Measurements from ENCODE around the gene TRIM21.
"Not testable (repeated sequence)": the region's sequence is repeated elsewhere in the genome, so short reads cannot be mapped to it uniquely, and the experiment has no call there.

TRIM21 gene

DNA sequence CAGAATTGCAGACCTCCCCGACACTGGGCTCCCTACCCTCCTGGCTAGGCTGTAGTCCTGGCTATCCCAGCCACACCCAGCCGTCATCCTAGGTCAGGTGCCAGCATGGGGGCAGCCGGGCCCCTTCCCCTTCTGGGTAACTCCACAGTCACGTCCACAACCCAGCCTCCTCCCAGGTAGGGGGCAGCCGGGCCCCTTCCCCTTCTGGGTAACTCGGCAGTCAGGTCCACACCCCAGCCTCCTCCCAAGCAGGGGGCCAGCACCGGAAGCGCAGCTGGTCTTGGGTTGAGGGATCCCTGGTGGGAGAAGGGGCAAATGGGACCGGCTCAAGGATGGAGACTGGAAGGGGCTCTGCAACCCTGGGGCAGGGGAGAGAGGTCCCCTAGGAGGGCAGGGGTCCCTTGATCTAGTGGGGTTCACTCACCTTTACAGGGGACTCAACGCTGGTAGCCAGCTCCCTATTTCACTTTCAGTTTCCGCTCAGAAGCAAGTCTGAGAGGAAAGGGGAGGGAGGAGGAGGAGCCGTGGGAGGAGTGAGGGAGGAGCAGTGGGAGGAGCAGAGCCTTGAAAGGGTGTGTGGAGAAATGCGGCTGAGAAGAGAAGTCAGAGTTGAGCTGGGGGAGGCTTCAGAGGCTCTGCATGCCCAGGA, at the start of gene TRIM21:
Gene TRIM21 (minus strand): TSS at position 494 of the 649 bp plus-strand sequence. CDS start 3,293 bp downstream, outside the sequence.
- DNase-seq, result peak in 1 of 2 experiments; percentile 3

DNA sequence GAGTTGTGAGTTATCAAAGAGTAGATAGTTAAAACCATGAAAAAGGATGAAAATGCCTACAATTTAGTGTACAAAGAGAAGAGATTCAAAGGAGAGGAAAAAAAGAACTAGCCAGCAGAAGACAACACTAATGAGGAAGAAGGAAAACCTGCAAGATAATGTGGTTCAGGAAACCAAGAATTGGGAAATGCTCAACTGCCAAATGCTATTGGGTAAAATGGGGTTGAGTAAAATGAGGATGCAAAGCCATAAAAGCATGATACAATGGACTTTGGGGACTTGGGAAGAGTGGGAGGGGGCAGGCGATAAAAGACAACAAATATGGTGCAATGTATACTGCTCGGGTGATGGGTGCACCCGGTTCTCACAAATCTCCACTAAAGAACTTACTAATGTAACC, 48.0 kb upstream of the TRIM21 start:
- DNase-seq, result no peak

- DNase-seq, result no peak
These were observed 42.9 kb upstream of the TRIM21 start for GRCh38 chr11:4436411-4436810.

- no peak for DNase-seq
These were observed 40.4 kb upstream of the TRIM21 start for GRCh38 chr11:4433856-4434255.

- DNase-seq, result no peak
These were observed 36.5 kb upstream of the TRIM21 start for GRCh38 chr11:4430051-4430450.

DNA sequence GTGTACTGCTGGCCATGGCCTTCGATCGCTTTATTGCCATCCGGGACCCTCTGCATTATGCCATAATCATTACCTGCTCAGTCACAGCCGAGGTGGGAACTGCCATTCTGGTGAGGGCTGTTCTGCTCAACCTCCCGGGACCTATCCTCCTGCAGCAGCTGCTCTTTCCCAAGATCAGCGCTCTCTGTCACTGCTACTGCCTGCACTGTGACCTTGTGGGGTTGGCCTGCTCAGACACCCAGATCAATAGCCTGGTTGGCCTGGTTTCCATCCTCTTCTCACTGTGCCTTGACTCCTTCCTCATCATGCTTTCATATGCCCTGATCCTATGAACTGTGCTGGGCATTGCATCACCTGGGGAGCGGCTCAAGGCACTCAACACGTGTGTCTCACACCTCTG, 24.9 kb upstream of the TRIM21 start:
- no peak for DNase-seq

DNA sequence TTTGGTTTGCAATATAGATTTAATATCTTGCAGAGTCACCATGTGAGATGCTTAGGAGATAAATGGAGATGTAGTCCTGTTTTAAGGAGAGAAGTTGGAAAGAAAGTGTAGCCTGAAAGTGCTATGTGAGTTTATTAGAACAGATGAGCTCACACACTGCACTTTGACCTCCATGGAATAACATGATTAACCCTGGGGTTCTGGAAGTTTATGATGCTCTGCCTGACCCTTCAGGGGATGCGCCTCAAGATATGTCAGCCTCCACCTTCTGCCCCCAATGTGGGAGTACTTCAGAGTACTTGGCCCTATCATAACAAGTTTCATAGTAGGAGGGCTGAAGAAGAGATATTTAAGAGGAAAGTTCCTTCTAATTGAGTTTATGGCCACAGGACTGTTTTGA, 23.3 kb upstream of the TRIM21 start:
- no peak for DNase-seq

DNA sequence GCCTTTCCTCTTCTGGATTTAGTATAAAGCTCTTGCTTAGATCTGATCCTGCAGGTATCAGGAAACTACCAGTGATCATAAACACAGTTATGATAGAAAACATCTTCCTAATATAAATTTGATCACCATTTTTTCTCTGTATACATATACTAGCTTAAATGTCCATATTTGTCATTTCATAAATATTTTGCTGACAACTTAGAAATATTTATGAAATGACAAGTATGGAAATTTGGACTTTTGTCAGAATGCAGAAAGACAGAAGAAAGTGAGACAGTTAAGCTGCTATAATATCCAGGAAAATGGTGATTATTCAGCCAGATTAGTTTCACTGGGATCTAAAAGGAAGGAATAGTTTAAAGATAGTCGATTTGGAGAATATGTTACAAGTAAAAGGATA, 22.8 kb upstream of the TRIM21 start:
- DNase-seq, result no peak

DNA sequence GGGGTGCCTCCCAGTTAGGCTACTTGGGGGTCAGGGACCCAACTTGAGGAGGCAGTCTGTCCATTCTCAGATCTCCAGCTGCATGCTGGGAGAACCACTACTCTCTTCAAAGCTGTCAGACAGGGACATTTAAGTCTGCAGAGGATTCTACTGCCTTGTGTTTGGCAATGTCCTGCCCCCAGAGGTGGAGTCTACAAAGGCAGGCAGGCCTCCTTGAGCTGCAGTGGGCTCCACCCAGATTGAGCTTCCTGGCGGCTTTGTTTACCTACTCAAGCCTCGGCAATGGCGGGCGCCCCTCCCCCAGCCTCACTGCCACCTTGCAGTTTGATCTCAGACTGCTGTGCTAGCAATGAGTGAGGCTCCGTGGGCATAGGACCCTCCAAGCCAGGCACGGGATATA, 12.7 kb upstream of the TRIM21 start:
- DNase-seq, result not testable (repeated sequence)

- no peak for DNase-seq
These were observed 339 bp upstream of the TRIM21 start for GRCh38 chr11:4393858-4394223.

GRCh38 chr11:4388221-4388620, 5.3 kb downstream of the TRIM21 start:
- no peak for DNase-seq

DNA sequence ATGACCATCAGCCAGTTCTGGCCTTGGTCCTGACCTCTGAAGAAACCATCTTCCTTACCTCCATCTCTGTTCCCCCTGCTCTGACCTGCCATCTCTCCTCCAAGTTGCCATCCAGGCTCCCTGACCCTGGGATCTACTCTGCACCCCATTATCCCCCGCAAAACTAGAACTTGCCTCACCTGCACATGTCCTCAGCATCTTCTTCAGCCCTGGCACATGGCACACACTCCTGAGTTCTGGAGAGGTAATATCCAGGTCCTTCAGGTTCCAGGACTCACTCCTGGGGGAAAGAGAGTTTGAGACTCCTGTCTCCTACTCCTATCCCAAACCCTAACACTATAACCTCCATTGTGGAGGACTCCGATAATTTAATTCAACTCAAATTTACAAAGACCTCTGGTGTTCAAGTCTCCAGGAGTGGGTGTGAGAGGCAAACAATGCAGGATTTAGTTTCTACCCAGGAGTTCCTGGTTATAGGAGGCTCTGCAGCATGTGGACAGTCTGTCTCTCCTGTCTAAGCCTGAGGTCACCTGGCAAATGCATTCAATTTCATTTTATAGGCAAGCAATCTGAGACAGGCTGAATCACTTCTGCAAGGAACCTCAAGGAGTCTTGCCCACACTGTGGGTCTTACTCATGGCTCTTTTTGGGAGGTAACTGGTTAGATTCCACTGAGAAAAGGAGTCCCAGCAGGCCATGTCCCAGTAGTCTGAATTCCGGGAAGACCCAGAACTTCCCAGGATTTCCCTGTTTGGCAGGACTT, 7.3 kb downstream of the TRIM21 start:
- no peak for DNase-seq

DNA sequence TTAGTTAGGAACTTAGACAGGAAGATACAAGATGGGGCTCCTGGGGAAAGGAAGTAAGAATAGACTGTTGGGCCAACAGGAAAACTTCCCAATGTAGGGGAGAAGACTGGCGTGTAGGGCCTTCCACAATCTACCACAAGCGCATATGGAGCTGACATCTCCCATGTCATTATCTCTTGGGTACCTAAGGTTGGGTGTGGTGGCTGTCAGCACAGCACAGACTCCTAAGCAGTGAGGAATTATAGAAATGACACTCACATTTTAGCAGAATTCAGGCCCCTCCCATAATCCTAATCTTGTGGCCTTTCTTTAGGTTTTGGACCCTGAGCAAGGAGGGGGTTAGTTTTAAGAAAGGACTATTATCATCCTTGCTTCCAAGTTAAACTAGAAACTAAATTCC, 11.6 kb downstream of the TRIM21 start:
- no peak for DNase-seq

DNA sequence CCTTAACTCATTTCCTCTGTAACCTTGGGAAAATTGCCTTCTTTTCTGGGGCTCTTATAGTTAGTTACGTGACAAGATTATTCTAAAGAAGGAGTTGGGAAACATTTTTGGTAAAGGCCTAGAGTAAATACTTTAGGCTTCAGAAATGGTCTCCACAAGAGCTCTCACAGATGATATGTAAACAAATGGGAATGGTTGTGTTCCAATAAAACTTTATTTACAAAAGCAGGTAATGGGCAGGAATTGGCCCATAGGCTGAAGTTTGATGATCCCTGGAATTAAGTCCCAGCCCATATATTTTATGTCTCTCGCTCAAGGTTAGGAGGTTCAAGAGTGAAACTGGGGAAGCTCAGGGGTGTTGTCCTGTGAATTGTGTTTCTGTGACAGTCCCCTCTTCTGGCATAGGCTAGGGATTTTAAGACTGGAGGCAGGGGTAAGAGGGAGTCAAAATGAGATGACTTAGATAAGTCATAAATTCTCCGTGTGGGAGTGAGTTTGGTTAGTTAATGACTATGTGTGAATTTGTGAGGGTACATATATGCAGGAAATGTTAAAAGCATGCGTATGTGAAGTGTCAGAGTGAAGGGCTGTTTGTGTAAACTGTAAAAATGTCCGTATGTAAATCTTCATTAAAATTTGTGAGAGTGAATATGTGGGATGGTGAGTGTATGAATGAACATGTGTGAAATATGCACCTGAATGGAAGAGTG, 17.9 kb downstream of the TRIM21 start:
- DNase-seq, result no peak

DNA sequence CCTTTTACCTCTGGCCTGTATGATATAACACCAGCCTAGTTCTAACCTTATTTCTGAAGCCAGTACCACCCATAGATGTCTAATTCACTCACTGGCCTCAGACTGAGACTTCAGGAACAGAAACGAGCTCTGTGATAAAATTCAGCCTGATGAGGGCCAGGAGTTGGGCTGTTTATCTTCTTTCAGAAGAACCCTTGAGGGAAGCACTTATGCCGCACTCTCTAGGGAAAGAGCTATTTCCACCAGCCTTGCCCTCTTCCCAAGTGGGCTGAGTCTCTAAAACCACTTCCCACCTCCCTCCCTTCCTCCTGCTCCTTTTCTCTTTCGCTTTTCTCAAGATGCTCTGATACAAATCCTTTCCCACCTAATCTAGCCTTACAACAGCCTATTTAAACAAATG, 23.3 kb downstream of the TRIM21 start:
- DNase-seq, result no peak

DNA sequence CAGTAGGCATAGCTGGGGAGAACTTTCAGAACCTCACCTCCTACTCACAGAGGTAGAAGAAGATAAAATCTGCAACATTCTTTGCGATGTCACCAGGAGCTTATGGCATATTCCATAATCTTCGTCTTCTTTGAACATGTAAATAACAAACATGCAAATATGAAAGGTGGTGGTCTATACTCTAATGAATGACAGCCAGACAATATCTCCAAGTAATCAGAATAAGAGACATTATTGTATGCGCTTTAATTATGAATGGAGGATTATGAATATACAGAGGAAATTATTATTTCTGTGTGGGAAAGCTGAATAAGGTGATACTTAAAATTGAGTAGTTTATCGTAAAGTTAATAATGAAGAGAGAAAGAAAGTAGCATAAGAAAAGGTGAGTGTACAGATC, 25.2 kb downstream of the TRIM21 start, which contains the start of gene OR52B4:
Gene OR52B4 (minus strand): TSS at position 101 of the 400 bp plus-strand sequence. CDS start 91 bp downstream, at position 10.
- DNase-seq, result no peak

- not testable (repeated sequence) for DNase-seq
These were observed 45.4 kb downstream of the TRIM21 start for GRCh38 chr11:4348142-4348541.

GRCh38 chr11:4345366-4345765, 48.1 kb downstream of the TRIM21 start:
- not testable (repeated sequence) for DNase-seq
